Suprapubic skin (tissue), 4 donors: ENCODE data around the gene LGALS4.

Source experiments
- POLR2A ChIP-seq, 2 donors: fragments of 450-650 bp; IDR thresholded peaks; one replicate each; pipeline ENCODE4 v1.6.1; 2017; ENCODE audit warnings: antibody characterized with exemption in 2 of 2, mild to moderate bottlenecking in 2 of 2, moderate library complexity in 2 of 2
- POLR2AphosphoS5 ChIP-seq, 3 donors: sonication (generic); formaldehyde crosslinking; IDR thresholded peaks; one replicate each; pipeline ENCODE4 v1.6.1; 2017; ENCODE audit warnings: antibody characterized with exemption in 3 of 3
- TF ChIP-seq, protein P1 (sequence below), 2 donors: fragments of 200-600 bp in 1 of 2; fragments of 450-650 bp in 1 of 2; sonication (generic) in 1 of 2; IDR thresholded peaks; one replicate each; pipeline ENCODE4 v1.5.1; 2016 to 2019; ENCODE audit warnings: antibody characterized with exemption in 2 of 2, mild to moderate bottlenecking in 1 of 2, moderate library complexity in 1 of 2

DNA sequence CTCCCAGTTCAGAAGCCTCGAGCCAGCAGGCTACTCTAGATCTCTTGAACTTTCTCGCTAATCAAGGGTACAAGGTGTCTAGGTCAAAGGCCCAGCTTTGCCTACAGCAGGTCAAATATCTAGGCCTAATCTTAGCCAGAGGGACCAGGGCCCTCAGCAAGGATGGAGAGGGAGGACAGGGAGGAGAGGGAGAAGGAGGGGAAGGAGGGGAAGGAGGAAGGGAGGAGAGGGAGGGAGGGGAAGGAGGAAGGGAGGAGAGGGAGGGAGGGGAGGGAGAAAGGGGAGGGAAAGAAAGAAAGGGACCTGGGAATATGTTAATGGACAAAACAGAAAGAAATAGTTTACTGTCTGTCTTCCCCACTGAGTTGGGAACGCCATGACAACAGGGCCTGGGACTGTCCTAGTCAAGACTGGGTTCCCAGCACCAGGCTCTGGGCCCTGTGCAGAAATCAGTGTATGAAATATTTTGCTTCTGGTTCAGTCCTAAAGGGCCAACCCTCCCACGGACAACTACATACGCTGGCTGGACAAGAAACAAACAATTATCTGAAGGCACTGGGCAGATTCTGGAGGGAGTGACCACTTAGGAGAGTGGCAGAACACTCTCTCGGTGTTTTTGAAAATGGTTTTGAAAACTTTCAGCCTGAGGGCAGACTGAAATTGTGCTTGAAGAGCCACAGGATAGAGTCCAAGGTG lies 14.3 kb upstream of the LGALS4 start:
- TF ChIP-seq POLR2A (IDR thresholded peaks at IDR 0.05) (no peak), POLR2AphosphoS5 (IDR thresholded peaks at IDR 0.05) (no peak)
- TF ChIP-seq, protein P1, sequence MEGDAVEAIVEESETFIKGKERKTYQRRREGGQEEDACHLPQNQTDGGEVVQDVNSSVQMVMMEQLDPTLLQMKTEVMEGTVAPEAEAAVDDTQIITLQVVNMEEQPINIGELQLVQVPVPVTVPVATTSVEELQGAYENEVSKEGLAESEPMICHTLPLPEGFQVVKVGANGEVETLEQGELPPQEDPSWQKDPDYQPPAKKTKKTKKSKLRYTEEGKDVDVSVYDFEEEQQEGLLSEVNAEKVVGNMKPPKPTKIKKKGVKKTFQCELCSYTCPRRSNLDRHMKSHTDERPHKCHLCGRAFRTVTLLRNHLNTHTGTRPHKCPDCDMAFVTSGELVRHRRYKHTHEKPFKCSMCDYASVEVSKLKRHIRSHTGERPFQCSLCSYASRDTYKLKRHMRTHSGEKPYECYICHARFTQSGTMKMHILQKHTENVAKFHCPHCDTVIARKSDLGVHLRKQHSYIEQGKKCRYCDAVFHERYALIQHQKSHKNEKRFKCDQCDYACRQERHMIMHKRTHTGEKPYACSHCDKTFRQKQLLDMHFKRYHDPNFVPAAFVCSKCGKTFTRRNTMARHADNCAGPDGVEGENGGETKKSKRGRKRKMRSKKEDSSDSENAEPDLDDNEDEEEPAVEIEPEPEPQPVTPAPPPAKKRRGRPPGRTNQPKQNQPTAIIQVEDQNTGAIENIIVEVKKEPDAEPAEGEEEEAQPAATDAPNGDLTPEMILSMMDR (IDR thresholded peaks at IDR 0.05), result no peak
